WTC11 (cell line): ENCODE data around the gene BMP7. TPM values are rescaled to one million over a fixed set of nuclear protein-coding genes. Genes with fewer than 3 reads are reported as not detected.
"Not testable (repeated sequence)": the region's sequence is repeated elsewhere in the genome, so short reads cannot be mapped to it uniquely, and the experiment has no call there.

Experiments
- ATAC-seq: fragments of 200-7000 bp; cut with Tn5 transposase; 2 replicates; pipeline ENCODE4 v1.10.0; 2021; ENCODE audit warnings: mild to moderate bottlenecking, moderate library complexity
- CTCF ChIA-PET: fragments of 300-600 bp; sonication (Branson Sonifier 250); formaldehyde crosslinking; loops from one replicate; lab custom pipeline; 2021; ENCODE audit warnings: antibody characterized with exemption; lab: Charles Lee
- POLR2A ChIA-PET: fragments of 350-600 bp; sonication (Branson Sonifier 250); formaldehyde crosslinking; loops from one replicate; lab custom pipeline; 2021; ENCODE audit warnings: antibody characterized with exemption; lab: Charles Lee
- DNase-seq: peaks from one replicate; pipeline ENCODE4 v3.0.0; 2021; ENCODE audit warnings: low spot score
- H3K27ac Mint-ChIP-seq: 2 replicates; pipeline ENCODE4 v1.8.0; 2021; ENCODE audit warnings: mixed read lengths
- H3K27me3 Mint-ChIP-seq: 2 replicates; pipeline ENCODE4 v1.8.0; 2021; ENCODE audit warnings: low read depth, mild to moderate bottlenecking, moderate library complexity, mixed read lengths
- H3K36me3 Mint-ChIP-seq: 2 replicates; pipeline ENCODE4 v1.8.0; 2021; ENCODE audit warnings: mixed read lengths
- H3K4me1 Mint-ChIP-seq: 2 replicates; pipeline ENCODE4 v1.8.0; 2022; ENCODE audit warnings: mixed read lengths
- H3K4me3 Mint-ChIP-seq: 2 replicates; pipeline ENCODE4 v1.8.0; 2021; ENCODE audit warnings: mild to moderate bottlenecking, moderate library complexity, mixed read lengths
- H3K9me3 Mint-ChIP-seq: 2 replicates; pipeline ENCODE4 v1.8.0; 2021; ENCODE audit warnings: mixed read lengths
- ATF1 ChIP-seq: sonication (generic); formaldehyde crosslinking; IDR thresholded peaks from 2 replicates; pipeline ENCODE4 v1.8.1; 2023; ENCODE audit warnings: mild to moderate bottlenecking, moderate library complexity, missing genetic modification reagents
- ESRRA ChIP-seq: sonication (generic); formaldehyde crosslinking; IDR thresholded peaks from 2 replicates; pipeline ENCODE4 v1.8.1; 2022; ENCODE audit warnings: mild to moderate bottlenecking, missing genetic modification reagents, borderline replicate concordance
- FOXP1 ChIP-seq: sonication (generic); formaldehyde crosslinking; IDR thresholded peaks from 2 replicates; pipeline ENCODE4 v1.8.0; 2022; ENCODE audit warnings: missing genetic modification reagents, mild to moderate bottlenecking, moderate library complexity, borderline replicate concordance
- HMGA2 ChIP-seq: fragments of 250-450 bp; sonication (Bioruptor Pico); IDR thresholded peaks from 2 replicates; pipeline ENCODE4 v1.4.0; 2021; ENCODE audit warnings: mild to moderate bottlenecking, moderate library complexity
- IRF2 ChIP-seq: sonication (generic); formaldehyde crosslinking; IDR thresholded peaks from 2 replicates; pipeline ENCODE4 v1.8.0; 2022; ENCODE audit warnings: low read depth, missing genetic modification reagents, borderline replicate concordance
- KAT7 ChIP-seq: sonication (generic); formaldehyde crosslinking; IDR thresholded peaks from 2 replicates; pipeline ENCODE4 v1.8.1; 2023; ENCODE audit warnings: missing genetic modification reagents, mild to moderate bottlenecking, borderline replicate concordance
- MLX ChIP-seq: sonication (generic); formaldehyde crosslinking; IDR thresholded peaks from 2 replicates; pipeline ENCODE4 v1.8.1; 2023; ENCODE audit warnings: mild to moderate bottlenecking, missing genetic modification reagents, moderate library complexity
- MXD4 ChIP-seq: fragments of 250-450 bp; sonication (Bioruptor Pico); IDR thresholded peaks from 2 replicates; pipeline ENCODE4 v1.8.0; 2021; ENCODE audit warnings: mild to moderate bottlenecking, moderate library complexity, borderline replicate concordance
- NFYB ChIP-seq: sonication (generic); formaldehyde crosslinking; conservative IDR thresholded peaks from 2 replicates; pipeline ENCODE4 v1.8.0; 2022; ENCODE audit warnings: low read depth, missing genetic modification reagents
- NR3C1 ChIP-seq: sonication (generic); formaldehyde crosslinking; conservative IDR thresholded peaks from 2 replicates; pipeline ENCODE4 v1.8.1; 2023; ENCODE audit warnings: low read depth, mild to moderate bottlenecking, missing genetic modification reagents
- OVOL2 ChIP-seq: fragments of 250-450 bp; sonication (Bioruptor Pico); IDR thresholded peaks from 2 replicates; pipeline ENCODE4 v1.9.0; 2021; ENCODE audit warnings: mild to moderate bottlenecking, borderline replicate concordance
- PRRX2 ChIP-seq: fragments of 250-450 bp; sonication (Bioruptor Pico); IDR thresholded peaks from 2 replicates; pipeline ENCODE4 v1.8.0; 2021; ENCODE audit warnings: mild to moderate bottlenecking
- TEAD1 ChIP-seq: sonication (generic); formaldehyde crosslinking; IDR thresholded peaks from 2 replicates; pipeline ENCODE4 v1.8.0; 2022; ENCODE audit warnings: mild to moderate bottlenecking, missing genetic modification reagents
- TP53 ChIP-seq: sonication (generic); formaldehyde crosslinking; IDR thresholded peaks from 2 replicates; pipeline ENCODE4 v1.8.1; 2023; ENCODE audit warnings: mild to moderate bottlenecking, missing genetic modification reagents
- USF2 ChIP-seq: sonication (generic); formaldehyde crosslinking; IDR thresholded peaks from 2 replicates; pipeline ENCODE4 v1.8.1; 2023; ENCODE audit warnings: mild to moderate bottlenecking, missing genetic modification reagents, moderate library complexity
- ZNF671 ChIP-seq: fragments of 250-450 bp; sonication (Bioruptor Pico); IDR thresholded peaks from 2 replicates; pipeline ENCODE4 v1.8.0; 2021; ENCODE audit warnings: mild to moderate bottlenecking
- total RNA-seq: library from RNA; stranded (reverse); gene quantifications from 3 replicates; pipeline ENCODE4 v1.2.3, GENCODE V29; 2021
- TF ChIP-seq, protein P1 (sequence below): sonication (generic); formaldehyde crosslinking; IDR thresholded peaks from 2 replicates; pipeline ENCODE4 v1.8.1; 2023; ENCODE audit warnings: mild to moderate bottlenecking, moderate library complexity, missing genetic modification reagents
- TF ChIP-seq, protein P2 (sequence below): sonication (generic); formaldehyde crosslinking; IDR thresholded peaks from 2 replicates; pipeline ENCODE4 v1.8.1; 2022; ENCODE audit warnings: mild to moderate bottlenecking, missing genetic modification reagents, moderate library complexity, borderline replicate concordance

The BMP7 gene
- total RNA-seq, 1 experiment from 2014 or later, result 40.7 TPM

- H3K27me3 Mint-ChIP-seq, result peaks cover 88% of the 10 kb centered on the region
- ChIA-PET POLR2A (interaction anchor here (1.2 kb wide), 1 partner anchor 17 kb away, joined by 3 read pairs; no protein-coding TSS in a partner anchor), CTCF (interaction anchor here (0.7 to 1.6 kb wide), 4 partner anchors 24 to 175 kb away, joined by 3 to 4 read pairs (median 4); partner anchors contain the start of gene SPO11)
- H3K9me3 Mint-ChIP-seq, ATAC-seq, H3K27ac Mint-ChIP-seq, H3K36me3 Mint-ChIP-seq, DNase-seq: not testable (repeated sequence)
- peaks cover 73% of the 10 kb centered on the region for H3K4me1 Mint-ChIP-seq
- H3K4me3 Mint-ChIP-seq, result peak overlapping the region; percentile 85
Observed at GRCh38 chr20:57264908-57265335, 1.5 kb downstream of the BMP7 start.

GRCh38 chr20:57263801-57264792 lies 2.3 kb downstream of the BMP7 start:
- no peak for TF ChIP-seq NR3C1 (CRISPR knock-in tag)
- no peak for TF ChIP-seq ZNF671
- no peak for TF ChIP-seq ESRRA
- no peak for TF ChIP-seq USF2
- TF ChIP-seq, protein P1, sequence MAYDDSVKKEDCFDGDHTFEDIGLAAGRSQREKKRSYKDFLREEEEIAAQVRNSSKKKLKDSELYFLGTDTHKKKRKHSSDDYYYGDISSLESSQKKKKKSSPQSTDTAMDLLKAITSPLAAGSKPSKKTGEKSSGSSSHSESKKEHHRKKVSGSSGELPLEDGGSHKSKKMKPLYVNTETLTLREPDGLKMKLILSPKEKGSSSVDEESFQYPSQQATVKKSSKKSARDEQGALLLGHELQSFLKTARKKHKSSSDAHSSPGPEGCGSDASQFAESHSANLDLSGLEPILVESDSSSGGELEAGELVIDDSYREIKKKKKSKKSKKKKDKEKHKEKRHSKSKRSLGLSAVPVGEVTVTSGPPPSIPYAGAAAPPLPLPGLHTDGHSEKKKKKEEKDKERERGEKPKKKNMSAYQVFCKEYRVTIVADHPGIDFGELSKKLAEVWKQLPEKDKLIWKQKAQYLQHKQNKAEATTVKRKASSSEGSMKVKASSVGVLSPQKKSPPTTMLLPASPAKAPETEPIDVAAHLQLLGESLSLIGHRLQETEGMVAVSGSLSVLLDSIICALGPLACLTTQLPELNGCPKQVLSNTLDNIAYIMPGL (CRISPR knock-in tag), result no peak
- TF ChIP-seq TEAD1 (CRISPR knock-in tag), result no peak
- TF ChIP-seq IRF2, result no peak
- TF ChIP-seq HMGA2 (CRISPR knock-in tag), result no peak
- TF ChIP-seq MLX, result no peak
- TF ChIP-seq TP53 (CRISPR knock-in tag), result no peak
- no peak for TF ChIP-seq PRRX2 (CRISPR knock-in tag)
- TF ChIP-seq, protein P2, sequence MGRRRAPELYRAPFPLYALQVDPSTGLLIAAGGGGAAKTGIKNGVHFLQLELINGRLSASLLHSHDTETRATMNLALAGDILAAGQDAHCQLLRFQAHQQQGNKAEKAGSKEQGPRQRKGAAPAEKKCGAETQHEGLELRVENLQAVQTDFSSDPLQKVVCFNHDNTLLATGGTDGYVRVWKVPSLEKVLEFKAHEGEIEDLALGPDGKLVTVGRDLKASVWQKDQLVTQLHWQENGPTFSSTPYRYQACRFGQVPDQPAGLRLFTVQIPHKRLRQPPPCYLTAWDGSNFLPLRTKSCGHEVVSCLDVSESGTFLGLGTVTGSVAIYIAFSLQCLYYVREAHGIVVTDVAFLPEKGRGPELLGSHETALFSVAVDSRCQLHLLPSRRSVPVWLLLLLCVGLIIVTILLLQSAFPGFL (CRISPR knock-in tag), result no peak
- TF ChIP-seq MXD4 (CRISPR knock-in tag), result no peak
- TF ChIP-seq KAT7 (CRISPR knock-in tag), result no peak
- TF ChIP-seq FOXP1 (CRISPR knock-in tag), result no peak
- TF ChIP-seq ATF1 (CRISPR knock-in tag), result no peak
- no peak for TF ChIP-seq OVOL2
- TF ChIP-seq NFYB (CRISPR knock-in tag), result no peak
- Mint-ChIP-seq H3K27ac (peak overlapping the region; percentile 80; the same call in 1 of the 2 replicates), H3K4me3 (peak overlapping the region; percentile 85), H3K36me3 (no peaks in the 10 kb centered on the region), H3K27me3 (peaks cover 88% of the 10 kb centered on the region), H3K9me3 (no peaks in the 10 kb centered on the region), H3K4me1 (peaks cover 73% of the 10 kb centered on the region)
- POLR2A ChIA-PET, result interaction anchor here (1.1 kb wide), 1 partner anchor 9 kb away, joined by 3 read pairs; no protein-coding TSS in a partner anchor
- DNase-seq (no peak), ATAC-seq (no peak)
- CTCF ChIA-PET, result interaction anchor here (0.6 to 2.9 kb wide), 7 partner anchors 20 to 970 kb away, joined by 3 to 12 read pairs (median 4); partner anchors contain the start of gene SPO11
